WTC11 (cell line): ENCODE measurements around the gene MIAT. TPM values are rescaled to one million over a fixed set of nuclear protein-coding genes. Genes with fewer than 3 reads are reported as not detected.

Experiments
- ATAC-seq: fragments of 200-7000 bp; cut with Tn5 transposase; 2 replicates; pipeline ENCODE4 v1.10.0; 2021; ENCODE audit warnings: mild to moderate bottlenecking, moderate library complexity
- CTCF ChIA-PET: fragments of 300-600 bp; sonication (Branson Sonifier 250); formaldehyde crosslinking; loops from one replicate; lab custom pipeline; 2021; ENCODE audit warnings: antibody characterized with exemption; lab: Charles Lee
- POLR2A ChIA-PET: fragments of 350-600 bp; sonication (Branson Sonifier 250); formaldehyde crosslinking; loops from one replicate; lab custom pipeline; 2021; ENCODE audit warnings: antibody characterized with exemption; lab: Charles Lee
- DNase-seq: peaks from one replicate; pipeline ENCODE4 v3.0.0; 2021; ENCODE audit warnings: low spot score
- H3K27ac Mint-ChIP-seq: 2 replicates; pipeline ENCODE4 v1.8.0; 2021; ENCODE audit warnings: mixed read lengths
- H3K27me3 Mint-ChIP-seq: 2 replicates; pipeline ENCODE4 v1.8.0; 2021; ENCODE audit warnings: low read depth, mild to moderate bottlenecking, moderate library complexity, mixed read lengths
- H3K36me3 Mint-ChIP-seq: 2 replicates; pipeline ENCODE4 v1.8.0; 2021; ENCODE audit warnings: mixed read lengths
- H3K4me1 Mint-ChIP-seq: 2 replicates; pipeline ENCODE4 v1.8.0; 2022; ENCODE audit warnings: mixed read lengths
- H3K4me3 Mint-ChIP-seq: 2 replicates; pipeline ENCODE4 v1.8.0; 2021; ENCODE audit warnings: mild to moderate bottlenecking, moderate library complexity, mixed read lengths
- H3K9me3 Mint-ChIP-seq: 2 replicates; pipeline ENCODE4 v1.8.0; 2021; ENCODE audit warnings: mixed read lengths
- ETV6 ChIP-seq: sonication (generic); formaldehyde crosslinking; IDR thresholded peaks from 2 replicates; pipeline ENCODE4 v1.8.1; 2022; ENCODE audit warnings: mild to moderate bottlenecking, missing genetic modification reagents
- JUN ChIP-seq: sonication (generic); formaldehyde crosslinking; IDR thresholded peaks from 2 replicates; pipeline ENCODE4 v1.8.0; 2023; ENCODE audit warnings: mild to moderate bottlenecking, missing genetic modification reagents
- TEAD1 ChIP-seq: sonication (generic); formaldehyde crosslinking; IDR thresholded peaks from 2 replicates; pipeline ENCODE4 v1.8.0; 2022; ENCODE audit warnings: mild to moderate bottlenecking, missing genetic modification reagents
- ZNF263 ChIP-seq: sonication (generic); formaldehyde crosslinking; IDR thresholded peaks from 2 replicates; pipeline ENCODE4 v1.8.1; 2022; ENCODE audit warnings: low read depth, mild to moderate bottlenecking, moderate library complexity, missing genetic modification reagents
- ZNF416 ChIP-seq: fragments of 250-450 bp; sonication (Bioruptor Pico); IDR thresholded peaks from 2 replicates; pipeline ENCODE4 v1.9.0; 2021; ENCODE audit warnings: mild to moderate bottlenecking, inconsistent platforms
- ZNF671 ChIP-seq: fragments of 250-450 bp; sonication (Bioruptor Pico); IDR thresholded peaks from 2 replicates; pipeline ENCODE4 v1.8.0; 2021; ENCODE audit warnings: mild to moderate bottlenecking
- total RNA-seq: library from RNA; stranded (reverse); gene quantifications from 3 replicates; pipeline ENCODE4 v1.2.3, GENCODE V29; 2021
- TF ChIP-seq, protein P1 (sequence below): sonication (generic); formaldehyde crosslinking; IDR thresholded peaks from 2 replicates; pipeline ENCODE4 v1.8.1; 2022; ENCODE audit warnings: low read depth, mild to moderate bottlenecking, moderate library complexity, missing genetic modification reagents, borderline replicate concordance
- TF ChIP-seq, protein P2 (sequence below): sonication (generic); formaldehyde crosslinking; IDR thresholded peaks from 2 replicates; pipeline ENCODE4 v1.8.0; 2022; ENCODE audit warnings: missing genetic modification reagents
- TF ChIP-seq, protein P3 (sequence below): fragments of 250-450 bp; sonication (Bioruptor Pico); conservative IDR thresholded peaks from 2 replicates; pipeline ENCODE4 v1.9.0; 2021; ENCODE audit warnings: mild to moderate bottlenecking
- TF ChIP-seq, protein P4 (sequence below): sonication (generic); formaldehyde crosslinking; IDR thresholded peaks from 2 replicates; pipeline ENCODE4 v1.8.1; 2023; ENCODE audit warnings: mild to moderate bottlenecking, missing genetic modification reagents, moderate library complexity
- TF ChIP-seq, protein P5 (sequence below): sonication (generic); formaldehyde crosslinking; IDR thresholded peaks from 2 replicates; pipeline ENCODE4 v1.8.1; 2022; ENCODE audit warnings: low read depth, missing genetic modification reagents, borderline replicate concordance
- TF ChIP-seq, protein P6 (sequence below): sonication (generic); formaldehyde crosslinking; IDR thresholded peaks from 2 replicates; pipeline ENCODE4 v1.8.0; 2023; ENCODE audit warnings: missing genetic modification reagents
- TF ChIP-seq, protein P7 (sequence below): sonication (generic); formaldehyde crosslinking; conservative IDR thresholded peaks from 2 replicates; pipeline ENCODE4 v1.8.1; 2023; ENCODE audit warnings: mild to moderate bottlenecking, low read depth, missing genetic modification reagents, moderate library complexity
- TF ChIP-seq, protein P8 (sequence below): sonication (generic); formaldehyde crosslinking; IDR thresholded peaks from 2 replicates; pipeline ENCODE4 v1.8.1; 2022; ENCODE audit warnings: missing genetic modification reagents, borderline replicate concordance

The MIAT gene
- total RNA-seq, 1 experiment from 2014 or later, result 50.7 TPM

DNA sequence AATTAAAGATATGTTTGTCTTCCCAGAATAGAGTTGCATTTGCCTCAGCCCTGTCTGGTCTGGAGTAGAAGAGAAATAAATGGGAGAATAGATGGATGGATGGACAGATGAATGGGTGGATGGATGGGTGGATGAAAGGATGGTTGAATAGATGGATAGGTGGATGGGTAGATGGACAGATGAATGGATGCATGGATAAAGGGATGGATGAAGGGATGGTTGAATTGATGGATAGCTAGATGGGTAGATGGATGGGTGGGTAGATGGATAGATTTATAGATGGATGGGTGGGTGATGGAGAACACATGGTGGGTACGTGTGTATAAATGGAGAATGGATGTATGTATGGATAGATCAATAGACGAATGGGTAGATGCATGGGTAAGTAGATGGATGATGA lies 48.1 kb upstream of the MIAT start:
- CTCF ChIA-PET, result no interaction called here
- H3K4me1 Mint-ChIP-seq, result peaks cover 49% of the 10 kb centered on the region
- TF ChIP-seq ZNF263 (no peak), TEAD1 (no peak), JUN (CRISPR knock-in tag) (no peak), ZNF671 (CRISPR knock-in tag) (no peak), ETV6 (no peak), ZNF416 (no peak)
- TF ChIP-seq, protein P1, sequence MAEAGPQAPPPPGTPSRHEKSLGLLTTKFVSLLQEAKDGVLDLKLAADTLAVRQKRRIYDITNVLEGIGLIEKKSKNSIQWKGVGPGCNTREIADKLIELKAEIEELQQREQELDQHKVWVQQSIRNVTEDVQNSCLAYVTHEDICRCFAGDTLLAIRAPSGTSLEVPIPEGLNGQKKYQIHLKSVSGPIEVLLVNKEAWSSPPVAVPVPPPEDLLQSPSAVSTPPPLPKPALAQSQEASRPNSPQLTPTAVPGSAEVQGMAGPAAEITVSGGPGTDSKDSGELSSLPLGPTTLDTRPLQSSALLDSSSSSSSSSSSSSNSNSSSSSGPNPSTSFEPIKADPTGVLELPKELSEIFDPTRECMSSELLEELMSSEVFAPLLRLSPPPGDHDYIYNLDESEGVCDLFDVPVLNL (CRISPR knock-in tag), result no peak
- TF ChIP-seq, protein P2, sequence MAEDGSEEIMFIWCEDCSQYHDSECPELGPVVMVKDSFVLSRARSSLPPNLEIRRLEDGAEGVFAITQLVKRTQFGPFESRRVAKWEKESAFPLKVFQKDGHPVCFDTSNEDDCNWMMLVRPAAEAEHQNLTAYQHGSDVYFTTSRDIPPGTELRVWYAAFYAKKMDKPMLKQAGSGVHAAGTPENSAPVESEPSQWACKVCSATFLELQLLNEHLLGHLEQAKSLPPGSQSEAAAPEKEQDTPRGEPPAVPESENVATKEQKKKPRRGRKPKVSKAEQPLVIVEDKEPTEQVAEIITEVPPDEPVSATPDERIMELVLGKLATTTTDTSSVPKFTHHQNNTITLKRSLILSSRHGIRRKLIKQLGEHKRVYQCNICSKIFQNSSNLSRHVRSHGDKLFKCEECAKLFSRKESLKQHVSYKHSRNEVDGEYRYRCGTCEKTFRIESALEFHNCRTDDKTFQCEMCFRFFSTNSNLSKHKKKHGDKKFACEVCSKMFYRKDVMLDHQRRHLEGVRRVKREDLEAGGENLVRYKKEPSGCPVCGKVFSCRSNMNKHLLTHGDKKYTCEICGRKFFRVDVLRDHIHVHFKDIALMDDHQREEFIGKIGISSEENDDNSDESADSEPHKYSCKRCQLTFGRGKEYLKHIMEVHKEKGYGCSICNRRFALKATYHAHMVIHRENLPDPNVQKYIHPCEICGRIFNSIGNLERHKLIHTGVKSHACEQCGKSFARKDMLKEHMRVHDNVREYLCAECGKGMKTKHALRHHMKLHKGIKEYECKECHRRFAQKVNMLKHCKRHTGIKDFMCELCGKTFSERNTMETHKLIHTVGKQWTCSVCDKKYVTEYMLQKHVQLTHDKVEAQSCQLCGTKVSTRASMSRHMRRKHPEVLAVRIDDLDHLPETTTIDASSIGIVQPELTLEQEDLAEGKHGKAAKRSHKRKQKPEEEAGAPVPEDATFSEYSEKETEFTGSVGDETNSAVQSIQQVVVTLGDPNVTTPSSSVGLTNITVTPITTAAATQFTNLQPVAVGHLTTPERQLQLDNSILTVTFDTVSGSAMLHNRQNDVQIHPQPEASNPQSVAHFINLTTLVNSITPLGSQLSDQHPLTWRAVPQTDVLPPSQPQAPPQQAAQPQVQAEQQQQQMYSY (CRISPR knock-in tag), result no peak
- TF ChIP-seq, protein P3, sequence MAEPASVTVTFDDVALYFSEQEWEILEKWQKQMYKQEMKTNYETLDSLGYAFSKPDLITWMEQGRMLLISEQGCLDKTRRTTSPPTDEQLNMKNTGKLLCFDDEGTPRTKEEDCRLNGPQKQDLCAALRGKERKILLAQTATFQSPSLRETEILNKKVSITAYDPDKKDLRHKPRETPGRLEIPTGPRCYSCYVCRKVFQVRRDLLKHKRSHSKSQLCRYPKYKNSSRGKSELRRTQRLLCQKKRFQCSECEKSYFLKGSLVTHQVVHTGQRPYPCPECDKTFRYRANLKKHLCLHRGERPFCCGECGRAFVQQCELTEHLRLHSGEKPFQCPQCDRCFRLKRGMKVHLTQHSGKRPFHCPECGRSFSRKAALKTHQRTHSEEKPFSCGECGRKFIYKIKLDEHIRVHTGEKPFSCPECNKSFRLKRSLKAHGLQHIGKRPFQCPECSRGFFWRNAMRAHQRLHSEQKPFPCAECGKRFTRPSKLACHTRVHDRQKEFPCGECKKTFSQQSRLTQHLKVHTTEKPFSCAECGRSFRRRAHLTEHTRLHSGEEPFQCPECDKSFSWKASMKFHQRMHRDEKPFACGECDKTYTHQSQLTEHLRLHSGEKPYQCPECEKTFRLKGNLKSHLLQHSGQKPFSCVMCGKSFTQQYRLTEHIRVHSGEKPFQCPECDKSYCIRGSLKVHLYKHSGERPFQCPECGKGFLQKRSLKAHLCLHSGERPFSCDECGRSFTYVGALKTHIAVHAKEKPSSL (CRISPR knock-in tag), result no peak
- TF ChIP-seq, protein P4, sequence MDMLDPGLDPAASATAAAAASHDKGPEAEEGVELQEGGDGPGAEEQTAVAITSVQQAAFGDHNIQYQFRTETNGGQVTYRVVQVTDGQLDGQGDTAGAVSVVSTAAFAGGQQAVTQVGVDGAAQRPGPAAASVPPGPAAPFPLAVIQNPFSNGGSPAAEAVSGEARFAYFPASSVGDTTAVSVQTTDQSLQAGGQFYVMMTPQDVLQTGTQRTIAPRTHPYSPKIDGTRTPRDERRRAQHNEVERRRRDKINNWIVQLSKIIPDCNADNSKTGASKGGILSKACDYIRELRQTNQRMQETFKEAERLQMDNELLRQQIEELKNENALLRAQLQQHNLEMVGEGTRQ (CRISPR knock-in tag), result no peak
- TF ChIP-seq, protein P5, sequence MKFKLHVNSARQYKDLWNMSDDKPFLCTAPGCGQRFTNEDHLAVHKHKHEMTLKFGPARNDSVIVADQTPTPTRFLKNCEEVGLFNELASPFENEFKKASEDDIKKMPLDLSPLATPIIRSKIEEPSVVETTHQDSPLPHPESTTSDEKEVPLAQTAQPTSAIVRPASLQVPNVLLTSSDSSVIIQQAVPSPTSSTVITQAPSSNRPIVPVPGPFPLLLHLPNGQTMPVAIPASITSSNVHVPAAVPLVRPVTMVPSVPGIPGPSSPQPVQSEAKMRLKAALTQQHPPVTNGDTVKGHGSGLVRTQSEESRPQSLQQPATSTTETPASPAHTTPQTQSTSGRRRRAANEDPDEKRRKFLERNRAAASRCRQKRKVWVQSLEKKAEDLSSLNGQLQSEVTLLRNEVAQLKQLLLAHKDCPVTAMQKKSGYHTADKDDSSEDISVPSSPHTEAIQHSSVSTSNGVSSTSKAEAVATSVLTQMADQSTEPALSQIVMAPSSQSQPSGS (CRISPR knock-in tag), result no peak
- TF ChIP-seq, protein P6, sequence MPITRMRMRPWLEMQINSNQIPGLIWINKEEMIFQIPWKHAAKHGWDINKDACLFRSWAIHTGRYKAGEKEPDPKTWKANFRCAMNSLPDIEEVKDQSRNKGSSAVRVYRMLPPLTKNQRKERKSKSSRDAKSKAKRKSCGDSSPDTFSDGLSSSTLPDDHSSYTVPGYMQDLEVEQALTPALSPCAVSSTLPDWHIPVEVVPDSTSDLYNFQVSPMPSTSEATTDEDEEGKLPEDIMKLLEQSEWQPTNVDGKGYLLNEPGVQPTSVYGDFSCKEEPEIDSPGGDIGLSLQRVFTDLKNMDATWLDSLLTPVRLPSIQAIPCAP (CRISPR knock-in tag), result no peak
- TF ChIP-seq, protein P7, sequence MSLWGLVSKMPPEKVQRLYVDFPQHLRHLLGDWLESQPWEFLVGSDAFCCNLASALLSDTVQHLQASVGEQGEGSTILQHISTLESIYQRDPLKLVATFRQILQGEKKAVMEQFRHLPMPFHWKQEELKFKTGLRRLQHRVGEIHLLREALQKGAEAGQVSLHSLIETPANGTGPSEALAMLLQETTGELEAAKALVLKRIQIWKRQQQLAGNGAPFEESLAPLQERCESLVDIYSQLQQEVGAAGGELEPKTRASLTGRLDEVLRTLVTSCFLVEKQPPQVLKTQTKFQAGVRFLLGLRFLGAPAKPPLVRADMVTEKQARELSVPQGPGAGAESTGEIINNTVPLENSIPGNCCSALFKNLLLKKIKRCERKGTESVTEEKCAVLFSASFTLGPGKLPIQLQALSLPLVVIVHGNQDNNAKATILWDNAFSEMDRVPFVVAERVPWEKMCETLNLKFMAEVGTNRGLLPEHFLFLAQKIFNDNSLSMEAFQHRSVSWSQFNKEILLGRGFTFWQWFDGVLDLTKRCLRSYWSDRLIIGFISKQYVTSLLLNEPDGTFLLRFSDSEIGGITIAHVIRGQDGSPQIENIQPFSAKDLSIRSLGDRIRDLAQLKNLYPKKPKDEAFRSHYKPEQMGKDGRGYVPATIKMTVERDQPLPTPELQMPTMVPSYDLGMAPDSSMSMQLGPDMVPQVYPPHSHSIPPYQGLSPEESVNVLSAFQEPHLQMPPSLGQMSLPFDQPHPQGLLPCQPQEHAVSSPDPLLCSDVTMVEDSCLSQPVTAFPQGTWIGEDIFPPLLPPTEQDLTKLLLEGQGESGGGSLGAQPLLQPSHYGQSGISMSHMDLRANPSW (CRISPR knock-in tag), result no peak
- TF ChIP-seq, protein P8, sequence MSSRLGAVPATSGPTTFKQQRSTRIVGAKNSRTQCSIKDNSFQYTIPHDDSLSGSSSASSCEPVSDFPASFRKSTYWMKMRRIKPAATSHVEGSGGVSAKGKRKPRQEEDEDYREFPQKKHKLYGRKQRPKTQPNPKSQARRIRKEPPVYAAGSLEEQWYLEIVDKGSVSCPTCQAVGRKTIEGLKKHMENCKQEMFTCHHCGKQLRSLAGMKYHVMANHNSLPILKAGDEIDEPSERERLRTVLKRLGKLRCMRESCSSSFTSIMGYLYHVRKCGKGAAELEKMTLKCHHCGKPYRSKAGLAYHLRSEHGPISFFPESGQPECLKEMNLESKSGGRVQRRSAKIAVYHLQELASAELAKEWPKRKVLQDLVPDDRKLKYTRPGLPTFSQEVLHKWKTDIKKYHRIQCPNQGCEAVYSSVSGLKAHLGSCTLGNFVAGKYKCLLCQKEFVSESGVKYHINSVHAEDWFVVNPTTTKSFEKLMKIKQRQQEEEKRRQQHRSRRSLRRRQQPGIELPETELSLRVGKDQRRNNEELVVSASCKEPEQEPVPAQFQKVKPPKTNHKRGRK (CRISPR knock-in tag), result no peak
- no peak for ATAC-seq
- no peaks in the 10 kb centered on the region for H3K9me3 Mint-ChIP-seq
- no peaks in the 10 kb centered on the region for H3K36me3 Mint-ChIP-seq
- H3K4me3 Mint-ChIP-seq, result no peak overlapping the region
- POLR2A ChIA-PET, result no interaction called here
- no peak for DNase-seq
- peaks cover 51% of the 10 kb centered on the region for H3K27me3 Mint-ChIP-seq
- H3K27ac Mint-ChIP-seq, result no peak overlapping the region
